Measurements from ENCODE around the gene SNRK.
A peak's percentile ranks its signal among the peaks of the same experiment; 100 is the strongest.

SNRK gene, protein sequence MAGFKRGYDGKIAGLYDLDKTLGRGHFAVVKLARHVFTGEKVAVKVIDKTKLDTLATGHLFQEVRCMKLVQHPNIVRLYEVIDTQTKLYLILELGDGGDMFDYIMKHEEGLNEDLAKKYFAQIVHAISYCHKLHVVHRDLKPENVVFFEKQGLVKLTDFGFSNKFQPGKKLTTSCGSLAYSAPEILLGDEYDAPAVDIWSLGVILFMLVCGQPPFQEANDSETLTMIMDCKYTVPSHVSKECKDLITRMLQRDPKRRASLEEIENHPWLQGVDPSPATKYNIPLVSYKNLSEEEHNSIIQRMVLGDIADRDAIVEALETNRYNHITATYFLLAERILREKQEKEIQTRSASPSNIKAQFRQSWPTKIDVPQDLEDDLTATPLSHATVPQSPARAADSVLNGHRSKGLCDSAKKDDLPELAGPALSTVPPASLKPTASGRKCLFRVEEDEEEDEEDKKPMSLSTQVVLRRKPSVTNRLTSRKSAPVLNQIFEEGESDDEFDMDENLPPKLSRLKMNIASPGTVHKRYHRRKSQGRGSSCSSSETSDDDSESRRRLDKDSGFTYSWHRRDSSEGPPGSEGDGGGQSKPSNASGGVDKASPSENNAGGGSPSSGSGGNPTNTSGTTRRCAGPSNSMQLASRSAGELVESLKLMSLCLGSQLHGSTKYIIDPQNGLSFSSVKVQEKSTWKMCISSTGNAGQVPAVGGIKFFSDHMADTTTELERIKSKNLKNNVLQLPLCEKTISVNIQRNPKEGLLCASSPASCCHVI

DNA sequence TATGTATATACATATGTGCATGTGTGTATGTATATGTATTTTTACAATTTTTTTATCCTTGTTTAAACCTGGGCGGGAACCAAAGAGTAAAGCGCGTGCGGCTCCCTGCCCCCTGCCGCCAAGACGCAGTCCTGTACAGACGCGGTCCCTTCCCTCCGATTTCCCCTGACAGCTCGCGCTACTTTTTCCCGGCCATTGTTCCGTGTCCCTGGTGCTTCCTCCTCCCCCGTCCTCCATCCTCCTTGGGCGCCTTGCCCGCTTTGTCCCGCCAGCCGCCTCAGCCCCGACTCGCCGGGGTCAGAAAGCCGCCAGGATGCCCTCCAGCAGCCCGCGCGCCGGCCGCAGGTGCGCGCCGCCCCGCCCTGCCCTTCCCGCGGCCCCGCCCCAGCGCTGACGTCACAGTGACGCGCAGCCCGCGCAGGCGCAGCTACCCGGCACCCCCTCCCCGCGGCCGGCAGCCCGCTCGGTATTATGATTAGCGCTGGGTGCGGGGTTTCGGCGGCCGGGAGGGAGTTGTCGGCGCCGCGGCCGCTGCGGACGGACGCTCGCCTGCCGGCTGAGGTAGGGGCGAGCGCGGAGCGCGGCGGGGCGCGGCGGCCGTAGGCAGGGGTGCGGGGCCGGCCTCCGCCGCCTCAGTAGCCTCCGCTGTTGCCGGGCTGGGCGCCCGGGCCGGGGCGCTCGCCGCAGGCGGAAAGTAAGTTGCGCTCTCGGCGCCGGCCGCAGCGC is at the start of gene SNRK:
Gene SNRK (plus strand): TSS at position 426 of the 726 bp plus-strand sequence. CDS start 16,664 bp downstream, outside the sequence.
- DNase-seq (ENCODE audit: low spot score), result peak; percentile 91

DNA sequence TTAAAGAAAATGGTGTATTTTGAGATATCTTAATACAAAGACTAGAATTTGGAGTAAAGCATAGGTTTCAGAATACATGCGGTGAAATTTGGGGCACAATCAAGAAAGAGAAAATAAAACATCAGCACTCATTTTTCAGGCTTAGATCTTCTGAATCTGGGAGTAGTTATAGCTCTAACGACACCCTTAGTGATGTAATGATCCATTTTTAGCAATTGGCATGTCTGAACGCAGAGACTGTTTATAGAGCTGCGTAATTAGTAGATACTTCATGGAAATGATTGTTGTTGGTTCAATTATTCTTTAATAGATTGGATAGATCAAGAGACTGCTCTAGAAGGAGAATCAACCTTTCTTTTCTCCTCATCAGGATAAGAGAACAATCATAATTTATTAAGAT is 47.5 kb upstream of the SNRK start:
- no peak for DNase-seq (ENCODE audit: low spot score)

DNA sequence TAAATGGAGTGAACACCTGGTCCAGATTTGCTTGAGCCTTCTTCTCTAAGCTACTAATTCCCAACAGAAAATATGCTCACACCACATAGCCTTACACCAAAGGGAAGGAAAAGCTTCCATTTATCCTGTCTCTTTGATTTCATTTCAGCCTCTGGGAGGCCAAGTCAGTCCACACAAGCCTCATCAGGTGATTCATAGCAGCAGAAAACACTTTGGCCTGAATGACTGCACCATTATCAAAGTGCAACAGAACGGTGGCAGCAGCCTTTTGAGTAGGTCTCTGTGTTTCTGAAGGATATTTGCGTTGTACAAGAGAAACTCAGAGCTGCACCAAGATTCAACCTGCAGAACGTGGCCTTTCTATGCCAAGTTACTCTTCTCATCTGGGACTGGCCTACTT is 46.6 kb upstream of the SNRK start:
- no peak for DNase-seq (ENCODE audit: low spot score)

DNA sequence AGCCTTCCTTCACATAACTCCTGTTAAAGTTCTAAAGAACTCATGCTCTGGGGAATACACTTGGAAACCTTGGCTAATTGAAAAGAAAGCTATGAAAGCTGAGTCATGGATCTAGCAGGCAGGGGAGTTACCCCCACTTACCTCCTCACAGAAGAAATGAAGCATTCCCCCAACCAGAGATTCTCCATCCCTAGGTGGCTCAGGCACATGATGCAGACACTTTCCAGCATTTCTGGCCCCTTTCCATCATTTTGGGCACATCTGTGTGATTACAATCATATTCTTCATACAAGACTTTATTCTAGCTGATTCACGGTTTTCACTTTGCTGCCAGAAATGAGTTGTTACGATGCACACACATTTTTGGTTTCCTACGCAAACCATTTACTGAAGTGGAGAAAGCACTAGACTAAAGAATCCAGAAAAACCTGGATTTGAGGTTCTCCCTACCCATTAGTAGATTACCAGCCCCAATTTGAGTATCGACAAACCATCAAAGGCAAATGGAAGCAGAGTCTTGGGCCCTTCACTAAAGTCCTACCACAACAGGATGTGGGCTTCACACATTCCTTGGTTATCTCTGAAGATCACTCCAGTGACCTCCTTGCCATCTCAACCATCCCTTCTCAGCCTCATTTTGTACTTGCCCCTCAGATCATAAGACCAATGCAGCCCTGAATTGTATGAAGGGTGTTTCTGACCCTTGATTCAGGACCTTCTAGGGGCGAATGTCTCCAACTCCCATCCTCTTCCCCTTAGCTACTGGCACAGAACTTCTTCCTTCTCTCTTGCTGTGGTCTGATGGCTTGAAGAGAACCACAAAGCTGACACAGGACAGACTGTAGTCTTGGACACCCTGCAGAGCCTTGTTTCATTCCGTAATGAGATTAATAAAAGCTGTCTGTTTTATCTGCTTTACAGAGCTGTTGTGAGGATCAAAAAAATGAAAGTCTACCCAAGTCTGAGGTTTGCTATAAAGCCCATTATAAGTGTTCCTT is 42.5 kb upstream of the SNRK start:
- no peak for DNase-seq (ENCODE audit: low spot score)

DNA sequence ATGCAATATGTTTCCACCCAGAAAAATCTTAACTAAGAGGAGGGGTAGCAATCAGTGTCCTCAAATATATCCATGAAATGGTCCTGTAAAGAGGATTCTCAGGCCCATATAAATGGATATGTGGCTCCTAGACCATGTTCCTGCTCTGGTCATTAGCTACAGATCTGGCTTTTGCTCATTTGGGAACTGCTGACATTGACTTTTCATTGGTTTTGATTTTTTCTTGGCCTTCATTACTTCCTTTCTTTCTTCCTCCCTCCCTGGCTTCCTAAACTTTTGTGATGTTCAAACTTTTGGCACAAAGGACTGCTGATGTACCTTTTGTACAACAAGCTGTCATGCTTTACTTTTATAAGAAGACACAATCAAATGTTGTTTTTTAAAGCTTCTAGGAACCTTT is 41.6 kb upstream of the SNRK start:
- DNase-seq (ENCODE audit: low spot score), result no peak

DNA sequence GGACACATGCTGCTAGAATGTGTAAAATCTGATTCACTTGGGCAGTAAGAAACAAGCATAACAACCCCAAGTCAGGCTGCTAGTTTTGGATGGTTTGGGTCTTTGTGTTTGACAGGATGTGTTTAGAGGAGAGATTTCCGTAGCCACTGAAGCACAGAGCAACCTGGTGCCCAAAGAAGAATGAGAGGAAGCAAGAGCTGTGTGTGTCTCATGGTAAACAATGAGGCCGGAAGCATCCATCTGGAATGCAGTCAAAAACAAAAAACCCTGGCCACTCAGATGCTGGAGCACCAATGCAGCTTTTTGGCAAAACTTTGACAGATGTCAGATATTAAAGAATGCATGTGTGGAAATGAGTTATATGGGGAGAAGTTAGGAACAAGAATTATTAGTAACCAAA is 39.4 kb upstream of the SNRK start:
- no peak for DNase-seq (ENCODE audit: low spot score)

DNA sequence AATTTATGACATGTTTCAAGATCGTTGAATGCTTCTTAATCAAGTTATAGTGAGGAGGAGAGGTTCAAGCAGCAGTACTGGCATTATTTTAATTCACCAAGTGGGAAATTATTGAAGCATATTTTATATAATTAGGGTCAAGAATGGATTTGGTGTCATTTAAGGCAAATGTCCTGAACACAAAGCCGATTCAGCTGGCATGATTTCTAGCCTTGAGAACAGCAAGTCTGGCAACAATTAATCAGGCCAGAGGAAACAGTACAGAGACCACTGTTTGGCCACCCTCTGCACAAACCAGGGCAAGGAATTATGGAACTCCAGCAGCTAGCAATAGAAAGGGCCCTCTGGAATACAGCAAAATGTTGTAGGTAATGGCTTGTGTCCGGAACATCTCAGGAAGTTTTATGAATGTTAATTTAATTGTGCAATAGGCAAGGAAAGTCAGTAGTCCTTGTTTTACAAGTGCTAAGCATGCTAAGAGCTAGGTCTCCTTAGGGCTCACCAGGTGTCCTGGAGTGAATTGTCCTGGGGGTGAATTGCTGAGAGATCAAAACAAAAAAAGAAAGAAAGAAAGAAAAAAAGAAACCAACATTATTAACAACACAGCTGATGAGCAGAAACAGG is 38.7 kb upstream of the SNRK start:
- no peak for DNase-seq (ENCODE audit: low spot score)

DNA sequence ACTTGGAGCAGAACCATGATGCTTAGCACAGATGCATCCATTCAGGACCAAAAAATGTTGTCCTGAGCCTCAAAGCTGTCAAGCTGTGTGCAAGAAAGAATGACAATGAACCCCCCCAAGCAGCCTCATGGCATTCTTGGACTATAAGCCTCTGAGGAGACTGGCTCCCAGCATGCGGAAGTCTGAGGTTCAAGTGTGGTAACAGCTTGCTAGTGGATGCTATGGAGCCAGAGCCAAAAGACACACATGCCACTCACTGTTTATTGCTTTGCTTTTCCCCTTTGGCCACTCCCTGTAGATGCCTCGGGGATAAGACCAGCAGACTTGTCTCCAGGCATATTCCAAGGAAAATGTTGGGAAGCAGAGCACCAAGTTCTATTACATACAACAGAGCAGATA is 38.2 kb upstream of the SNRK start:
- DNase-seq (ENCODE audit: low spot score), result no peak

DNA sequence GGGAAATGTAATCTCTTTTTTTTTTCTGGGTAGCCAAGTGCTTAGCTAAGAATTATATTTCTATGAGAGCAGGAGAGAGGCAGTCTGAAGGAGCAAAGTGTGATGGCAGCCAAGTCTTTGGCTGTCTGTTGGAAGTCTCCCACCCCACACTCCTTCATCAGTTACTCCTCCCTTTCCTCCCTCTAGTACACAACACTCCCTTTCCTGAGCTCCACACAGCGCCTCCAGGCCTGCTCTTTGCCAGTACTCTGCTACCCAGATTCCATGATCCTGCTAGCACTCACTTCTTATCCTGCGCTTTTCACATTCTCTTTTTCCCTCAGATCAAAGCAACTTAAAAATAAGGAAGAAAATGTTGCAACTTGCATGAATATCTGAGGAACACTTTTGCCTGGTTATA is 37.4 kb upstream of the SNRK start:
- DNase-seq (ENCODE audit: low spot score), result no peak

DNA sequence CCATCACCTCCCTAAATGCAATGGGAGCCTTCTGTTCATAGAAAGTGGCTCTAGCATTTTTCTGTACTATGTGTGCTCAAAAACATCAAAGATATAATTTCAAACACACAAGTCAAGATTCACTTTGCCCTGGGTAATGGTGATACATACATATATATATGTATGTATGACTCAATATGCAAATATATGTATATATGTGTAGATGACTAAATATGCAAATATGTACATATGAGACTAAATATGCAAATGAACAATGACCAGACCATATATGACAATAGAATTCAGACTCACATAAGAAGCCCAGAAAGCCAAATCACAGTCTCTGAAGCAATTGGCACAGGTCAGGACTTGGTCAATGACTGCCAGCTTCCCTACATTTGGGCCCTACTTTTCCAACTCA is 36.9 kb upstream of the SNRK start:
- DNase-seq (ENCODE audit: low spot score), result no peak

DNA sequence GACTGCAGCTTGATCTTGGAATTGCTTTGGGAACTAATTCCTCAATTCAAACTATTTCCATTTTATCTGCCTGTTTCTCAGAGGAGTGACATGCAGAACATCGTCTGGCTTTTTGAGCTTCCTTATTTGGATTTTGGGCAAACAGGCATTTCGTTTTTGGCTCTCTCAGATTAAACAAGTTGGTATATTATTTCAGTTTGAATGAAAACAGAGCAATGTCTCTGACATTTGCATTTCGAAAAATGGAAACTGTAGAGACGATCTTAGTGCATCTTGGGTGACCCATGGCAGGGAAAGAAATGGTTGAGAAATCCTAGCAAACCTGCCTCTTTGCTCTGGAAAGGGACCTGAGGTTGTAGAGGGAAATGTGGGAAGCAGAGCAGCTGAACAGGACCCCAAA is 33.0 kb upstream of the SNRK start:
- no peak for DNase-seq (ENCODE audit: low spot score)

DNA sequence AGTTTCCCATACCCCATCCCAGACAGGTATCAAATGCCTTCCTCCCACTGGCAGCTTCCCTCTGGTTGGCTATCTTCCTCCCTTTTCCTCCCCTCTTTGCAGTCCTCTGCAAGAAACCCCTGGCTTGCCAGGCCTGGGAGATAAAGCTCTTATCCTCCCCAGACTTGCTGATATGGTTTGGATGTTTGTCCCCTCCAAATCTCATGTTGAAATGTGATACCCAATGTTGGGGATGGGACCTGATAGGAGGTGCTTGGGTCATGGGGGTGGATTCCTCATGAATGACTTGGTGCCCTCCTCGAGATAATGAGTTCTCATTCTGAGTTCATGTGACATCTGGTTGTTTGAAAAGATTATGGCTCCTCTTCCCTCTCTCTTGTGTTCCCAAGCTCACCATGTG is 32.2 kb upstream of the SNRK start:
- DNase-seq (ENCODE audit: low spot score), result no peak

DNA sequence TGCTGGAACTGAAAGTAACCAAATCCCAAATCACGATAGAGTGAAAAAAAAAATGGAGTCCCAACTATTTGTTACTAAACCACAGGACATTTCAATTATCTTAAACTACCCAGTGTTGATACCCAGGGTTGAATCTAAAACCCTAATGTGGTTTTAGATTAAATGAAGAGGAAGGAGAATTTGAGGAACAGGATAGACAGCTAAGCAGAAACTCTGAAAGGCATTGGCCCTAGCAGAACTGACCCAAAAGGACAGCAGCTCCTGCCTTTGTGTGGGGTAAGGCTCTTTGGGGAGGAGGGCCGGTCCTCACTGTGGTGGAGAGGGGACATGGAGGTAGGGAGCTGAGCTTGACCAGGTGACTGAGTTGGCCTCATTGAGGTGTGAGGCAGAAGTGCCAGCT is 30.7 kb upstream of the SNRK start:
- DNase-seq (ENCODE audit: low spot score), result no peak

DNA sequence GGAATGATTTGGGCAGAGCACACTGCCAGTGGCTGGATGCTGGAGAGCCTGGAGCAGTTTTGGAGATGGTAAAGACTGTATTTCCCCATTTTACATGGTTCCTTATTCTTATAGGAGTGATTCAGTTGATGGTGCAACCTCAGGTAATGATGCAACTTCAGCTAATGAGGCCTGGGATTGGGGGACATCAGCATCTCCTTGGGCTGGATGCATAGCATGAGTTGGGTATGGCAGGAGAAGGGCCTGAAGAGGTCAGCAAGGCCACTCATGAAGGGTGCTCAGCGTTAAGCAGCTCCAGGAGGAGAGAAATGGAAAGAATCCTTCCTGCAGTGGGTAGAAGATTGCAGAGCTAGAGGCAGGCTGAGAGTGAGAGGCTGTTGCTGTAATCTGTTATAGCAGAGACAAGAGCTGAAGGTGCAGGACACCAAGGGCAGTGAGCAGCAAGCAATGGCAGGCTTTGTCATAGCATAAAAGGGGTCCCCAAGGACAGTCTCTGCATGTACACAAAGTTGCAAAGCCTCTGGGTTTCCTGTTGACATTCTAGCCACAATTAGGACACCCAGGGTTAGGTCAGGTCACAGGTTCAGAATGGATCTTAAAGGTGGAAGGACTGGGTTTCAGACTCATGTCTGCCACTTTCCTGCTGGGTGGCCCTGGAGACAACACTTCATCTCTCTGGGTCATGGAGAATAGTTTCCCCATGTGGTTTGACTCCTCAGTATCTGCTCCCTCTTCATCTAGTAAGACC is 29.5 kb upstream of the SNRK start:
- no peak for DNase-seq (ENCODE audit: low spot score)

DNA sequence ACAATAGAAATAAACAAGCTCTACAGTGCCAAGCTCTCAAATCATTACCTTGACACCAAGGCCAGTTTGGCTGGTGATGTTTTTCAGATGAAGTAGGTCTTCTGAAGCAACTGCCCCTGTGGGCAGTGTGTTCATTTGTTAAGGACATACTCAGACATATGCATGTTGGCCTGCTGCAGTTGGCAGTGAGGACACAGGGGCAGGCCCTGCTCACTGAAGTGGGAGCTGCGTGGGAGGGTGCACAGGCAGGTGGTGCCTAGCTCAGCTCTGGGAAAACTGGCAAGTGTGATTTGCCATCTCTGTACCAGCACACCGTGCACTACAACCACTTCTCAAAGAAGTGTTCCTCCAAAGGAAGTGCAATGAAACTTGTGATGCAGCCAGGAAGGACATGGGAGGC is 28.5 kb upstream of the SNRK start:
- DNase-seq (ENCODE audit: low spot score), result no peak

DNA sequence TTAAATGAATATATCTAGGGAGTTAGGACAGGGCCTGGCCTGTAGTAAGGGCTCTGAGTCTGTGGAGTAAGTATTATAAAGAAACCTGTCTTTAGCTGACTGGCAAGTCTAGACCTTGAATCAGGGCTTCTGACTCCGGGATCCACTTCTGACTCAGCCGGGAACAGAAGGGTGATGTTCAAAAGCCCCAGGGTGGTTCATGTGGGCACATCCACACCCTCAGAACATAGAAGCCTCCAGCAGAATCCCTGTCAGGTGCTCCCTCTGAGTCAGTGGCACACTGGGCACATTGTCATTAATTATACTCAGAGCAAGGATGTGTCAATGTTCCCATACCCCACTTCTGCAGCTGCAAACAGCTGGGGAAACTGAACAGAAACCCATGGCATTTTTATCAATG is 26.7 kb upstream of the SNRK start:
- no peak for DNase-seq (ENCODE audit: low spot score)

DNA sequence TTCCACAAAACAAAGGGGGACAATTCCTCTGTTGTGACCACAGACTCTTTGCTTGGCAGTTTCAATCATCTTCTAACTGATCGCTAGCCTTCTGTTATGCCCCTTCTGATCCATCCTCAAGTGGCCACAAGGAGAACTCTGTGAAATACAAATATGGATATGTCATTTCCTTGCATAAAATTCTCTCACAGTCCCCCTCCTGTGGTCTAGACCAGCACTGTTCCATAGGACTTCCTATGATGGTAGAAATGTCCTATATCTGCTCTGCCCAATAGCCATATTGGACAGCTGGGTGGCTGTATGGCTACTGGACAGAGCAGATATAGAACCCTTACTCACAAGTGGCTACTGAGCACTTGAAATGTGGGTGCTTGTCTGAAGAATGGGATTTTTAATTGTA is 25.9 kb upstream of the SNRK start:
- DNase-seq (ENCODE audit: low spot score), result no peak

DNA sequence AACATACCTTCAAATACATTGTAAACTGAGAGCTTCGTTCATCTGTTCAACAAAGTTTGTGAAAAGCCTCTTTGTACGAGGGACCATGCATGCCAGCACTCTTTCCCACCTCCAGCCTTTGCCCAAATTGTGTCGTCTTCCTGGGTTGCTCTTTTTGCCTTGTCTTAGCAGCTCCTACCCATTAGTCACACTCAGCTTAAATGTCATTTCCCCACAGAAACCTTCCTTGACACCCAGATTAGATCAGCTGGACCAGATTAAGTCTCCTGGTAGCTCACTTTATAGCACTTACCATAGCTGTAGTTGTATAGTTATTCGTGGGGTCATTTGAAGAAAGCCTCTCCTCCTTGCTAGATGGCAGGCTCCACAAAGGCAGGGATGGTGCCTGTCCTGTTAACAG is 24.1 kb upstream of the SNRK start:
- DNase-seq (ENCODE audit: low spot score), result no peak

DNA sequence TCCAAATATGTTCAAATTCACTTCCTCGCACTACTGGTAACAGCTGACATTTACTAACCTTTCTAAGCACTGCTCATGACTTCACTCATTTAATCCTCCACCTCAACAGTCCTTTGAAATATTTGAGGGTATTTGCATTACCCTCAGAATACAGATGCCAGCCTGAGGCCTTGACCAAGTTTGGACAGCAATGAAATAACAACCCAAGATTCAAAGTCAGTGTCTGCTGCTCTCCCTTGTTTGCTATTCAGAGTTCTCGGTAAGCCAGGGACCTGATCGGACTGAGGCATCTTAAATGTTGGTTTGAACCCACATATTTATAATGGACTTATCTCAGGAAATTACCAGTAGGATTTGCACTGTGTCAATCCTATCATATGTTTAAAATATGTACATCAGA is 19.9 kb upstream of the SNRK start:
- no peak for DNase-seq (ENCODE audit: low spot score)

DNA sequence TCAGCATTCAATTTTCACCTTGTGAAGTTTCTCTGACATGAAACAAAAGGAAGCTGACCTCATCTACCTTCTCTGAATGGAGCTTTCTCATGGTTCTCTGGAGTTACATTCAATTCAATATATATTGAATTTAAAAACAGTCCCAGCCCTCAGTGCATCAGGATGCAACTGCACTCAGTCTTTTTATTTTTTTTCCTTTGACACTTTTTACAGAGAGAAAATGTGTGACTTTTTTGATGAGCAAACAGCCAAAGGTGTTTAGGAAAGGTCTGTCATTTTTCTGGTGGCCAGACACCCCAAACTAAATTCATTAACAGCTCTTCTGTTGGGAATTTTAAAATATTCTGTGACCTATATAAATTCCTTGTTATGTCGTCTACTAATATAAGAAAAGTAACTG is 19.3 kb upstream of the SNRK start:
- no peak for DNase-seq (ENCODE audit: low spot score)

DNA sequence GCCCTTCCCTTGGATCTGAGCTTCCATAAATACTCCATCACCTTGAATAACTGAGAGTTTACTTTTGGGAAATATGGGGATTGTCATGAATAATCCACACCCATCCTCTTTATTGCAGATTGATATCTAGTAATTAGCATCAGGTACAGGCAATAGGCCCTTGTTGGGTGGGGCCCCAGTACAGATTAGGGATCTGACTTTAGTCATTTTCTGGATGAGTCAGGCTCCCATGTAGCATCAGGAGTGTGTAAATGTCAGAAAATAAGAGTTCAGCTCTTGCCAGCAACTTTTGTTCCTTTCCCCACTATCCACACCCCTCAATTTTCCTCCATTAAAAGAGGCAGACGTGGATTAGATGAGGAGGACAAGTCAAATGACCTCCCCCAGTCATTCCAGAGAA is 17.7 kb upstream of the SNRK start:
- DNase-seq (ENCODE audit: low spot score), result no peak

All from hepatic stellate cell (primary cell).